DMS153 (cell line): ENCODE results near the gene POLR2F.

ENCODE experiments used
- DNase-seq: peaks from one replicate; lab custom pipeline; 2025; lab: John Stamatoyannopoulos, UW

POLR2F gene

GRCh38 chr22:37982151-37982785, 28.8 kb downstream of the POLR2F start:
- DNase-seq, result no peak

- no peak for DNase-seq
These were observed 29.7 kb downstream of the POLR2F start for GRCh38 chr22:37982938-37983859.

GRCh38 chr22:37983860-37984791, 30.6 kb downstream of the POLR2F start, which contains the start of gene SOX10:
Gene SOX10 (minus strand): TSS chr22:37984555. CDS start chr22:37983784, 771 bp downstream.
- DNase-seq, result no peak

- no peak for DNase-seq
These were observed 31.6 kb downstream of the POLR2F start for GRCh38 chr22:37985050-37985585.

GRCh38 chr22:37985751-37986281, 32.3 kb downstream of the POLR2F start:
- DNase-seq, result no peak

GRCh38 chr22:37986371-37986770, 32.9 kb downstream of the POLR2F start:
- no peak for DNase-seq

GRCh38 chr22:37989146-37990045, 35.9 kb downstream of the POLR2F start:
- no peak for DNase-seq

- no peak for DNase-seq
These were observed 36.8 kb downstream of the POLR2F start for GRCh38 chr22:37990301-37990700.

GRCh38 chr22:37990862-37991261, 37.4 kb downstream of the POLR2F start:
- no peak for DNase-seq

GRCh38 chr22:37991731-37992442, 38.4 kb downstream of the POLR2F start:
- DNase-seq, result no peak

- no peak for DNase-seq
These were observed 40.5 kb downstream of the POLR2F start for GRCh38 chr22:37994049-37994448.

GRCh38 chr22:37994982-37995381, 41.5 kb downstream of the POLR2F start:
- no peak for DNase-seq

- no peak for DNase-seq
These were observed 42.0 kb downstream of the POLR2F start for GRCh38 chr22:37995460-37995859.

- no peak for DNase-seq
These were observed 42.6 kb downstream of the POLR2F start for GRCh38 chr22:37996079-37996478.

GRCh38 chr22:37996515-37997246, 43.2 kb downstream of the POLR2F start:
- no peak for DNase-seq

GRCh38 chr22:37998543-37998942, 45.0 kb downstream of the POLR2F start:
- DNase-seq, result no peak

GRCh38 chr22:37999236-37999635, 45.7 kb downstream of the POLR2F start:
- DNase-seq, result no peak

- peak; percentile 49 for DNase-seq
These were observed 46.3 kb downstream of the POLR2F start for GRCh38 chr22:37999640-38000272.

GRCh38 chr22:38005943-38006342, 52.4 kb downstream of the POLR2F start:
- DNase-seq, result no peak
